ENCODE data around the gene NEFH.

Gene NEFH

GRCh38 chr22:29503811-29504372 is 23.9 kb downstream of the NEFH start:
- no peak for FAIRE-seq

- FAIRE-seq, result no peak
These were observed 29.3 kb downstream of the NEFH start for GRCh38 chr22:29509298-29509697.

GRCh38 chr22:29509815-29510214 is 29.8 kb downstream of the NEFH start:
- no peak for FAIRE-seq

DNA sequence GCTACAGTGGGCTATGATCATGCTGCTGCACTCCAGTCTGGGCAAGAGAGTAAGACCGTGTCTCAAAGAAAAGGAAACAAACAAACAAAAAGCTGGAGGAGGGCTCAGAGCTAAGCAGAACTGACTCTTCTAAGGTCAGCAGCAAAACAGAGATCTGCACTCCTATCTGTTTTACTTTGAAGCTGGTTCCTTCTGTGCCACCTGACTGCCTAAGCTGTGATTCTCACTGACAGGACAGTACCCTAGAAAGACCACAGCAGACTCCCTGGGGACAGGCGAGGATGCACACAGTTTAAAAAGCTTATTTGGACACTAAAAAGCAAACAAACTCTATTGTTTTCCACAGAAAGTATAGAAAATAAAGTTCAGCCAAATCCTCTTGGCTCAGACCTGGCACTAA is 30.5 kb downstream of the NEFH start:
- no peak for FAIRE-seq

- FAIRE-seq, result no peak
These were observed 31.3 kb downstream of the NEFH start for GRCh38 chr22:29511126-29511862.

DNA sequence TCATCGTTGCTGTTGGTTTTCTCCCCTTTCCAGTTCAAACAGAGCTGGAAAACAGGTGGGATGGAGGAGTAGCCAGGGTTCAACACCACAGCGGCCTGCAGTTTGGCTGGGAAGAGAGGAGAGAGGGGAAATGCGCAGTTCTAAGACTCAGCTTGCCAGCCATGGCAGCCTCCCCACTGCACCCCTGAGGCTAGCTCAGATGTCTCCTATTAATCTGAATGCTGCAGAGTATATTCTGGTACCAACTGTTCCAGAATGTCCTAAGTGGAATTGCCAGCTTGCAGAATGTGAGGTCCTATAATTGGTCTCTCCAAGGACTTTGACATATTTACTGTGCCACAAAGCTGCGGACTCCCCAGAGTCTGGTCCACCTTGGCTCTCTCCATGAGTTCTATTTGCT is 32.0 kb downstream of the NEFH start:
- no peak for FAIRE-seq

DNA sequence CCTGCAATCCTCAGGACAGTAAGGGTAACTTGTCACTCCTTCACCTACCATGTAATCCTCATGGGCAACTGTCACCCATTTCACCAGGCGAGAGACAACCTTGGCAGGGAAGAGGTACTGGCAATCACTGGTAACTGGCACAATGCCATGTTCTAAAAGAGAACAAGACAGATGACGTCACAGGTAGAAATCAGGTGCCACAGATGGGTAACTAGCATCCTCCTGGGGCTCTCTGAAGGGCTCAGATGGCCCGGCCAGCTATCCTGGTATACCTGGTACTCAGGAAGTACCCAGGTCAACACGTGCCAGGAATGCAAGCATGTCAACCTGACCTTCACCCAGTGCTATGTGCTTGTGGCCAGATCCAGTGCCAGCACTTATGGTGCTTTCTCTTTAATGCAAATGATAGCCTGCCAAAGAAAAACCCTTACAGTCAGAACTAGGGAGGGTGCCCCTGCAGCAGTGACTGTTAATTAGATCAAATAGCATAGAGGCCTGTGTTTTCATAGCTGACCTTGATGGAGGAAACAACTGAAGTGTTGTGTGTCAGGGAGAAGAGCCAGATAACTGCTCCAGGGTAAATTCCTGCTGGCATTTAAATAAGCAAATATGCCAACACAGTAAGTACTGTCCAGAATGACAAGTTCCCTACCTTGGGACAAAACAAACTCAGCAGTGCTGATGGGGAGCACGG is 37.3 kb downstream of the NEFH start:
- FAIRE-seq, result no peak

DNA sequence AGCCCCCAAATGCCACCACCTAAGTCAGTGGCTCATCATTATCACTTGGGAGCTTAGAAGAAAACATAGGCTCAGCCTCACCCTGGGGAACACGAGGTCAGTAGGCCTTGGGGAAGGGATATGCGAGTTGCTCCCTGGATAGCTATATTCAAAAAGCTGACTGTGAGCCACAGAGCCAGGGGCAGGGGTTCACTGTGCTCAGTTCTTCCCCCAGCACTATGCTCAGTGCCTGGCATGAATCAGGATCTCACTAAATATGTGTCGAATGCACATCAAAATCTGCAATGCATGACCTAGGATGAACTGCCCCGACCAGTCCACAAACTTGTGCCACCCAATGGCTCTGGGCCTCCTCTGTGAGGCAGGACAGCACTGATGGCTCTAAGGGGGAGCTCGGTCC is 38.4 kb downstream of the NEFH start:
- FAIRE-seq, result no peak

DNA sequence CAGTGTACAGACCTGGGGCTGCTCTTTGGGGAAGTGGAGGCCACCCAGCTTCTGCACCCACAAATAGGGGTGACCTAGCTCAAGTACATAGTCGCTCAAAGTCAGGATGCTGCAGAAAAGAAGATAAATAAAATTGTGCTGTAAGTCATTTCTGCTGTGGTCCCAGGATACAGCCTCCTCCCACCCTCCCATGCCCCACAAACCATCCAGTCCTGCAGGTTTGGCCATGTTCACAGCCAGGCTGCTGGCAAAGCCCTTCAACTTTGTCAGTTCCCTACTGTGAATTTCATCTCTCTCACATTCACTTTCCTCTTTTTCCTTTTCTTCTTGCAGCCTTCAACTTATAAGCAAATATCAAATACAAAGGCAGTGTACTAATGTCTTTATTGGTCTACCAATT is 40.0 kb downstream of the NEFH start:
- FAIRE-seq, result no peak

DNA sequence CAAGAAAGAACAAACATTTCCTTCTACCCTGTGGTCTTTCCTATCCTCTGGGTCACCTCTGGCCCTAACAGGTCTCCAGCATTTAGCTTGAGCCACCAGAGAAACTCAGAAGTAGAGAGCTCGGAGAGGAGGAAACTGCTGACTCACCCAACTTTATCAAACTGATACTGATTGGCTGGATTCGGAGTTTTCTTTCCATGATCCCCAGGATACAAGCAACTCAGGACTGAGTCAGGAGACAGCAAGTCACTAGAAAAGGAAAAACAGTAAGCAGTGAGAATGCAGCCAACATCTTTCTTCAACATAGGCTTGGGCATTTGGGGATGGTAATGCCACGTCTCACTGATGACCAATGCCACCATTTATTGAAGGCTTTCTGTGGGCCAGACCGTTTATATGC is 40.8 kb downstream of the NEFH start:
- no peak for FAIRE-seq

DNA sequence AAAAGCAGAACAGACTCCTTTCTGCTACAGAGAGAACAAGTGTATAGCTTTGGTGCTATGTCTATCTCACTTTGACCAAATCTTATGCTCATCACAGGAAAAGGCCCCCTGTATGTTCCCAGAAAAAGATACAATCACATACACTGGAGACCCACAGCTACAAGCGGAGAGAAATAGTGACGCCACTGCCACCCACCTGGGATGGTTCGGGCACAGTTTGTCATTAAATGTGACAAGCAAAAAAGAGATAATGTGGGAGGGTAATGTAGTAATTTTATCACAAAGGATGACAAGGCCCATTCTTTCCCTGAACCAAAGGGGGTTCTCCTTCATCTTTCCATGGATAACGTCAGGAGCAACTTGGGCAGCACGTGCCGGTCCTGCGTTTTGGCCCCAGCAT is 41.5 kb downstream of the NEFH start:
- FAIRE-seq, result no peak

GRCh38 chr22:29523761-29524160 is 43.7 kb downstream of the NEFH start:
- FAIRE-seq, result no peak

DNA sequence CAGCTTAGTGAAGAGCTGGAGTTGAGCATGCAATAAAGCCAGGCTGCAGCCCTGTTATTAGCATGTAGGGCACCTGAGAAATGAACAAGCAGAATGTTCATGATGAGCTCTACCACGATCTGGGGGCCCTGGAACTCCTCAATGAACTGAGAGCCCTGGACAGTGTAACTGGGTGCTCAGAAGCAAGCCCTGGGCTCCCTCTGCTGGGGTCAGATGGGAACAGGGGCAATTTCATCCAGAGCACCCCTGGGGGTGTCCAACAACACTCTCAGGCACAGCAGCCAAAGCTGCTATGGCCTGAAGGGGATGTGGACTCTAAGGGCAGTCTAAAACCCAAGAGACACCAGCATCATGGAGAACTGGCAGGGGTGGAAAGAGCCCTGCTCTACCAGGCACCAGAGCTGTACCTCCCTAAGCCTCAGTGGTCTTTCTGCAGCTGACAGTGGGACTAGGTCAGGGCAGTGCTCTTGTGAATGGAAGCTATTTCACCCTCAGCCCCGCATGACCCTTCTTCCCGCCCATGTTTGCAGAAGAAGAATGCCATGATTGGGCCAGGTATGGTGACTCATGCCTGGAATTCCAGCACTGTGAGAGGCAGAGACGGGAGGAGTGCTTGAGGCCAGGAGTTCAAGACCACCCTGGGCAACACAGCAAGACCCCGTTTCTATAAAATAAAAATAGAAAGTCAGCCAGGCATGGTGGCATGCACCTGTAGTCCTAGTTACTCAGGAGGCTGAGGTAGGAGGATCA is 44.6 kb downstream of the NEFH start:
- no peak for FAIRE-seq

- FAIRE-seq, result no peak
These were observed 48.1 kb downstream of the NEFH start for GRCh38 chr22:29528144-29528543.

DNA sequence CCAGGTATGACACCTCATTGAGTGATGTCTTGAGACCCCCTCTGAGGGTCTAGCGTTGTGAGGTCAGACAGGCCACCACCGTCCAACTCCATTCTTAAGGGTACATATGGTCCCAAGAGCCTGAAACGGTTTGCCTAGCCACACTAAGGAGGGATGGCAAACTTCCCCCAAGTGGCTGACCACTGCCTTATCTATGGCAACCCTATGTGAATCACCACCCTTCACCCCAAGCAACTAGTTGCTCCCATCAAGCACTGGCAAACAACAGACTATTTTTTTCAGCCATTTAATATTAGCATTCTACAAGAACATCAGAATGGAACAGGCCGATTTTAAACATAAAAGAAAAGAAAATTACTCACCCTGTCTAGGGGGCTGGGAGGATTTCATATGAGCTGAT is 50.7 kb downstream of the NEFH start:
- no peak for FAIRE-seq

GRCh38 chr22:29531419-29531818 is 51.4 kb downstream of the NEFH start:
- FAIRE-seq, result no peak

DNA sequence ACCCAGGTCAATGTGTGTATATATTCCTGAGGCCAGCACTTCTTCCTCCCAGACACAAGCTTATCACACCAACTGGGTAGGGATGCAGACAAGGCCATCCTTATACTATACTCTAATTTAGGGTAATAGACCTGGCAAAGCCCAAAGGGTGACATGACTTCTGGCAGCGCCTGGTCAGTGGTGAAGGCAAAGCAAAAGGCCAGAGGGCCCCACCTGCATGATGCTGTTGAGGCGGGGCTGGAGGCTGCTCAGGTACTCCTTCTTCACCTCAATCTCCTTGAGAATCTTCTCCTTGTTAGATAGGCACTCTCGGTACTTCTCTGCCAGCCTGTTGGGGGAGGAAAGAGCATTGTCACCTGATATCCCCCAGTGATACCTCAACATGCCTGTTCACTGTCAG is 56.4 kb downstream of the NEFH start:
- no peak for FAIRE-seq

GRCh38 chr22:29539105-29539504 is 59.1 kb downstream of the NEFH start:
- FAIRE-seq, result no peak
